ENCODE measurements around the gene STK40.

DNA sequence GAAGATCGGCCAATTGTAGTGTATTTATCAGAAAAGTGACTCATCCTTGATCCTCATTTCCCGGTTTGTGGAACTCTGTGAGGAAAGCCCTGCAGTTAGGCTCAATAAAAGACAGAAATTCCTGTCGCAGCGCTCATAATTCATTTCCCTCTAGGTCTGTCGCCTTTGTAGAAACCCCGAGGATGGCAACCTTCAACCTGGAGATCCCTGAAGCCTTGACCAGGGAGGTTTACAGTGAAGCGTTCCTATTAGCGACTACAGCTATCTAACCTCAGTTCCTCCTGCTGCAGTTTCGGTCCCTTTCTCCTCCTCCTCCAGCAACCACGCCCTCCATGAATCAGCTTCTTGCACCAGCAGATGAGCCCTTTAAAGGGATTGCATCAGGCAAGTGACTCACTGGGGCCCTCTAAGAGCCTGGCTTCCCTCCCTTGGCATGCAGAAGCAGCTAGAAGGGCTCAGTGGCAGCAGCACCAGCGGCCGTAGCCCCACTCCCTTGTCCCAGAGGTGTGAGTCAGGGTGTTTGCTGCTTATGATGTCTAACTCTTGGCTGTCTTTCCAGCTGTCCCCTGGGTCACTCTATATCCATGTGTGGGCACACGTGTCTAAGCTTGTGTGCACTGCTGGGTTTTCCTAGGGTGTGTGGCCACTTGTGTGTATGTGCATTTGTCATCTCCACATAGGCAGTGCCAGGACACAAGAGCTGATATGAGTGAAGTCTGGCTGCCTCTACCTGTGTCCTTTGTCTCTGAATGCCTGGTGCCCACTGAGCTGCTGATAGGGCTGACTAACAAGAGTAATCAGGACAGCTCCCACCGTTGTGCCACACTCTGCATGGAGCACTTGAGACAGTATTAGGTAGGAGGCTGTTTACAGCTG lies 779 bp upstream of the STK40 start:
- TF ChIP-seq U2AF2 (optimal IDR thresholded peaks at IDR 0.05; ENCODE audit: low read depth, low read length), result no peak
- TF ChIP-seq ZBTB11 (CRISPR knock-in tag; IDR thresholded peaks at IDR 0.05), result peak in 1 of 3 experiments; percentile 82; a peak in 2 of 6 replicates
- TF ChIP-seq CHD4 (IDR thresholded peaks at IDR 0.05; ENCODE audit: insufficient read depth, insufficient replicate concordance, low read depth, low read length, poor library complexity, severe bottlenecking), result no peak
- TF ChIP-seq ZNF253 (CRISPR knock-in tag; conservative IDR thresholded peaks at IDR 0.05), result no peak
